NCI-H2029 (cell line): ENCODE measurements around the gene BCKDHB.
"Not testable (repeated sequence)": the region's sequence is repeated elsewhere in the genome, so short reads cannot be mapped to it uniquely, and the experiment has no call there.

Experiments
- DNase-seq: peaks from one replicate; lab custom pipeline; 2025; lab: John Stamatoyannopoulos, UW

BCKDHB gene

GRCh38 chr6:80209430-80209829 lies 103.0 kb downstream of the BCKDHB start:
- DNase-seq = no peak

- DNase-seq = no peak
Observed at GRCh38 chr6:80210618-80211017, 104.1 kb downstream of the BCKDHB start.

GRCh38 chr6:80211286-80211685 lies 104.8 kb downstream of the BCKDHB start:
- DNase-seq = no peak

GRCh38 chr6:80211890-80212289 lies 105.4 kb downstream of the BCKDHB start:
- not testable (repeated sequence) for DNase-seq

- peak; percentile 22 for DNase-seq
Observed at GRCh38 chr6:80214436-80215022, 108.1 kb downstream of the BCKDHB start.

GRCh38 chr6:80215063-80215462 lies 108.6 kb downstream of the BCKDHB start:
- DNase-seq = no peak

- DNase-seq = no peak
Observed at GRCh38 chr6:80217794-80218193, 111.3 kb downstream of the BCKDHB start.

- DNase-seq = no peak
Observed at GRCh38 chr6:80223743-80224212, 117.3 kb downstream of the BCKDHB start.

- DNase-seq = no peak
Observed at GRCh38 chr6:80226151-80226550, 119.7 kb downstream of the BCKDHB start.

GRCh38 chr6:80226699-80227098 lies 120.2 kb downstream of the BCKDHB start:
- no peak for DNase-seq

- no peak for DNase-seq
Observed at GRCh38 chr6:80227545-80228105, 121.2 kb downstream of the BCKDHB start.

- DNase-seq = no peak
Observed at GRCh38 chr6:80233262-80233661, 126.8 kb downstream of the BCKDHB start.

GRCh38 chr6:80233958-80234357 lies 127.5 kb downstream of the BCKDHB start:
- no peak for DNase-seq

- DNase-seq = no peak
Observed at GRCh38 chr6:80234401-80234800, 127.9 kb downstream of the BCKDHB start.

- DNase-seq = no peak
Observed at GRCh38 chr6:80234908-80235307, 128.4 kb downstream of the BCKDHB start.

GRCh38 chr6:80235647-80236046 lies 129.2 kb downstream of the BCKDHB start:
- no peak for DNase-seq

- DNase-seq = not testable (repeated sequence)
Observed at GRCh38 chr6:80238754-80239153, 132.3 kb downstream of the BCKDHB start.

- DNase-seq = no peak
Observed at GRCh38 chr6:80245043-80245442, 138.6 kb downstream of the BCKDHB start.

GRCh38 chr6:80249897-80250296 lies 143.4 kb downstream of the BCKDHB start:
- DNase-seq = no peak

- no peak for DNase-seq
Observed at GRCh38 chr6:80250391-80250997, 144.0 kb downstream of the BCKDHB start.

- no peak for DNase-seq
Observed at GRCh38 chr6:80251321-80251720, 144.8 kb downstream of the BCKDHB start.

GRCh38 chr6:80254716-80255115 lies 148.2 kb downstream of the BCKDHB start:
- no peak for DNase-seq

GRCh38 chr6:80256691-80257090 lies 150.2 kb downstream of the BCKDHB start:
- no peak for DNase-seq

GRCh38 chr6:80259118-80259517 lies 152.6 kb downstream of the BCKDHB start:
- DNase-seq = no peak
